CD4-positive, alpha-beta T cell (primary cell): ENCODE data around the gene FTCDNL1. TPM values are rescaled to one million over a fixed set of nuclear protein-coding genes. Genes with fewer than 3 reads are reported as not detected.

Experiments used
- ATAC-seq: fragments of 200-7000 bp; cut with Tn5 transposase; one replicate; pipeline ENCODE4 v1.10.0; 2022; ENCODE audit warnings: mild to moderate bottlenecking; ENCODE audit not compliant: poor library complexity
- CTCF ChIA-PET: fragments of 350-600 bp; sonication (Branson Sonifier 250); formaldehyde crosslinking; loops from one replicate; lab custom pipeline; 2021; ENCODE audit warnings: antibody characterized with exemption, inconsistent platforms; lab: Charles Lee
- POLR2A ChIA-PET: fragments of 350-600 bp; sonication (Branson Sonifier 250); formaldehyde crosslinking; loops from one replicate; lab custom pipeline; 2021; ENCODE audit warnings: antibody characterized with exemption, inconsistent platforms; lab: Charles Lee
- DNase-seq, 14 experiments: peaks; one replicate each; pipeline ENCODE4 v3.0.0-alpha.2; 2013 to 2020; ENCODE audit warnings: mixed read lengths in 2 of 14
- H3K27ac ChIP-seq, 2 donors: one replicate each; pipeline versions ENCODE4 v1.5.1 to v1.7.0; 2013; ENCODE audit warnings: low read length in 2 of 2, low read depth in 1 of 2, mild to moderate bottlenecking in 1 of 2
- H3K27me3 ChIP-seq, 2 experiments: 1 replicate in 1 of 2; 2 replicates in 1 of 2; pipeline versions ENCODE4 v1.6.1 to v1.7.0; 2013; ENCODE audit warnings: low read length in 2 of 2, control low read depth in 1 of 2, mild to moderate bottlenecking in 1 of 2, moderate library complexity in 1 of 2; ENCODE audit not compliant: insufficient read depth in 2 of 2, control insufficient read depth in 1 of 2
- H3K36me3 ChIP-seq: one replicate; pipeline ENCODE4 v1.6.1; 2013; ENCODE audit warnings: low read length, control low read depth; ENCODE audit not compliant: insufficient read depth
- H3K4me1 ChIP-seq: one replicate; pipeline ENCODE4 v1.6.1; 2013; ENCODE audit warnings: low read length, control low read depth; ENCODE audit not compliant: insufficient read depth
- H3K4me3 ChIP-seq: one replicate; pipeline ENCODE4 v1.5.1; 2013; ENCODE audit warnings: mild to moderate bottlenecking, low read length, moderate library complexity
- H3K9me3 ChIP-seq, 2 experiments: 1 replicate in 1 of 2; 2 replicates in 1 of 2; pipeline versions ENCODE4 v1.6.1 to v1.7.0; 2013; ENCODE audit warnings: low read length in 2 of 2, mild to moderate bottlenecking in 2 of 2, control low read depth in 1 of 2, moderate library complexity in 1 of 2; ENCODE audit not compliant: control insufficient read depth in 1 of 2, insufficient read depth in 1 of 2
- H3K27ac Mint-ChIP-seq: one replicate; pipeline ENCODE4 v1.8.0; 2020; ENCODE audit warnings: mixed read lengths
- H3K27me3 Mint-ChIP-seq: one replicate; pipeline ENCODE4 v1.8.0; 2021; ENCODE audit warnings: mixed read lengths
- H3K36me3 Mint-ChIP-seq: one replicate; pipeline ENCODE4 v1.8.0; 2021; ENCODE audit warnings: low read depth, mixed read lengths
- H3K4me1 Mint-ChIP-seq: one replicate; pipeline ENCODE4 v1.8.0; 2021; ENCODE audit warnings: low read depth, mixed read lengths
- H3K4me3 Mint-ChIP-seq: one replicate; pipeline ENCODE4 v1.8.0; 2020; ENCODE audit warnings: mild to moderate bottlenecking, mixed read lengths
- H3K9me3 Mint-ChIP-seq: one replicate; pipeline ENCODE4 v1.8.0; 2020; ENCODE audit warnings: mixed read lengths
- CTCF ChIP-seq: fragments of 200-600 bp; IDR thresholded peaks from one replicate; pipeline ENCODE4 v1.8.0; 2022; ENCODE audit warnings: antibody characterized with exemption, mild to moderate bottlenecking
- intact Hi-C, 2 experiments: fragments of 100-400 bp; cut with DNase I in 1 of 2; cut with micrococcal nuclease in 1 of 2; formaldehyde crosslinking; loops; one replicate each; pipeline versions ENCODE4 v1.15.1 to v1.9.0; 2023 to 2025; cut with DNase I, micrococcal nuclease
- total RNA-seq, 174 experiments: library from RNA in 2 of 174; stranded (reverse) in 2 of 174; gene quantifications; one replicate each; pipeline ENCODE4 v1.2.3 and lab custom pipeline; 2021 to 2026

The FTCDNL1 gene
- total RNA-seq, 2 experiments from 2014 or later: 0.78 to 1.3 TPM

GRCh38 chr2:199851883-199852282, 891 bp upstream of the FTCDNL1 start:
- H3K27ac Mint-ChIP-seq: no peak overlapping the region
- H3K36me3 Mint-ChIP-seq: no peaks in the 10 kb centered on the region
- no peak for TF ChIP-seq CTCF
- ChIA-PET POLR2A (no interaction called here), CTCF (interaction anchor here (1.2 kb wide), 1 partner anchor 9 kb away, joined by 4 read pairs; no protein-coding TSS in a partner anchor)
- no peak for DNase-seq
- peaks cover 6% of the 10 kb centered on the region for H3K4me1 Mint-ChIP-seq
- intact Hi-C loops: loop anchor here in 1 of 2 experiments (5.0 kb wide), 1 partner anchor 55 kb away; no protein-coding TSS in a partner anchor
- no peak overlapping the region for H3K4me3 Mint-ChIP-seq
- no peak for ATAC-seq
- no peaks in the 10 kb centered on the region for H3K27me3 Mint-ChIP-seq
- H3K27me3 ChIP-seq: no peaks in the 10 kb centered on the region
- peaks cover 9% of the 10 kb centered on the region for H3K4me1 ChIP-seq
- no peak overlapping the region for H3K4me3 ChIP-seq
- no peaks in the 10 kb centered on the region for H3K9me3 ChIP-seq
- no peak overlapping the region for H3K27ac ChIP-seq
- no peaks in the 10 kb centered on the region for H3K36me3 ChIP-seq
- no peaks in the 10 kb centered on the region for H3K9me3 Mint-ChIP-seq

DNA sequence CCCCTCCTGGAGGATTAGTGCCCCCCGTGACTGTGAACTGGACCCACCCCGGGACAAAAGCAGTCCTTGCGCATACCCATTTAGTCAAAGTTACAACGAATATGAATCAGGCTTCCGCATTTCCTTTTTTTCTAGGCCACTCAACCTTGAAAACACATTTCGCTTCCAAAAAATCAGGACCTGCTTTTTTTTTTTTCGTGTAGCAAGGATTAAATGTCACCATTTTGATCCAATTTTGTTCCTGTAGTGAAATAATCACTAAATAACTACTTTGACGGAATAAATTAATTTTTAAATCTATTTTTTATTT, 464 bp upstream of the FTCDNL1 start:
- H3K27me3 Mint-ChIP-seq: no peaks in the 10 kb centered on the region
- Histone ChIP-seq H3K27ac (no peak overlapping the region), H3K9me3 (no peaks in the 10 kb centered on the region), H3K27me3 (no peaks in the 10 kb centered on the region), H3K4me1 (peaks cover 9% of the 10 kb centered on the region), H3K36me3 (no peaks in the 10 kb centered on the region), H3K4me3 (peak overlapping the region; percentile 56)
- H3K4me1 Mint-ChIP-seq: peaks cover 6% of the 10 kb centered on the region
- ChIA-PET CTCF (interaction anchor here (1.2 kb wide), 1 partner anchor 9 kb away, joined by 4 read pairs; no protein-coding TSS in a partner anchor), POLR2A (interaction anchor here (1.0 kb wide), 1 partner anchor 1012 kb away, joined by 3 read pairs; no protein-coding TSS in a partner anchor)
- TF ChIP-seq CTCF: peak; percentile 42
- DNase-seq (no peak), ATAC-seq (no peak)
- H3K4me3 Mint-ChIP-seq: peak overlapping the region; percentile 93
- H3K27ac Mint-ChIP-seq: peak overlapping the region; percentile 10
- intact Hi-C loops: loop anchor here in 1 of 2 experiments (5.0 kb wide), 1 partner anchor 56 kb away; no protein-coding TSS in a partner anchor
- no peaks in the 10 kb centered on the region for H3K9me3 Mint-ChIP-seq
- no peaks in the 10 kb centered on the region for H3K36me3 Mint-ChIP-seq

DNA sequence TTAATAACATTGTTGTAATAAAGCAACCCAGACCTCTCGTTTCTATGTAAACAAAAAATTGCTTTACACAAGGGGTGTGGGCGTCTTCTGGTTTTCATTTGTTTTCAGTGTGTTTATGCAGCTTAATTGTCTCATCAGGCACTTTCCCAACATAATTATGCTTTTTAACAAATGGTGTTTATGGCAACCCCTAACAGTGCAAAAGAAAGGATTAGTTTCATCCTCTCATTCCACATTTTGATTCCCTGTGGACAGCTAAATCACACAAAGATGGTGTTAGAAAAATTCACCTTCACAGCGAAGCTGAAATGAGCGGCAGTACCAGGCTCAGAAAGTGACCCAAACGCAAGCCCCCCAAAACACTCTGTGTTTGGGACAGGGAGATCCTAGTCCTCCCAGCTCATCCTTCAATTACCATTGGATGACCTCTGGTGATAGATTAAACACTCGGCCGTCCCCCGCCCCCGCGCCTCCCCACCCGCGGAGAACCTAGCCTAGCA, 724 bp downstream of the FTCDNL1 start:
- intact Hi-C loops: loop anchor here in 1 of 2 experiments (5.0 kb wide), 1 partner anchor 57 kb away; no protein-coding TSS in a partner anchor
- no peaks in the 10 kb centered on the region for H3K36me3 Mint-ChIP-seq
- H3K27me3 ChIP-seq: no peaks in the 10 kb centered on the region
- H3K27me3 Mint-ChIP-seq: no peaks in the 10 kb centered on the region
- no peaks in the 10 kb centered on the region for H3K9me3 ChIP-seq
- POLR2A ChIA-PET: interaction anchor here (1.0 kb wide), 1 partner anchor 1014 kb away, joined by 3 read pairs; no protein-coding TSS in a partner anchor
- no peak overlapping the region for H3K27ac ChIP-seq
- no peak for TF ChIP-seq CTCF
- no peak for DNase-seq
- no peaks in the 10 kb centered on the region for H3K9me3 Mint-ChIP-seq
- no peaks in the 10 kb centered on the region for H3K36me3 ChIP-seq
- peaks cover 6% of the 10 kb centered on the region for H3K4me1 Mint-ChIP-seq
- H3K27ac Mint-ChIP-seq: no peak overlapping the region
- CTCF ChIA-PET: interaction anchor here (1.9 kb wide), 1 partner anchor 12 kb away, joined by 5 read pairs; no protein-coding TSS in a partner anchor
- peaks cover 9% of the 10 kb centered on the region for H3K4me1 ChIP-seq
- peak overlapping the region; percentile 64 for H3K4me3 ChIP-seq
- no peak for ATAC-seq
- peak overlapping the region; percentile 81 for H3K4me3 Mint-ChIP-seq
